Endodermal cell (in vitro differentiated cells): Measurements from ENCODE around the gene TRPV2. TPM values are rescaled to one million over a fixed set of nuclear protein-coding genes. Genes with fewer than 3 reads are reported as not detected.

Experiments used
- DNase-seq: peaks from one replicate; pipeline ENCODE4 v3.0.0-alpha.2; 2017
- H3K27ac ChIP-seq: 2 replicates; pipeline ENCODE4 v1.5.1; 2013; ENCODE audit warnings: mild to moderate bottlenecking, low read depth, low read length, moderate library complexity
- H3K27me3 ChIP-seq: 2 replicates; pipeline ENCODE4 v1.6.1; 2013; ENCODE audit warnings: mild to moderate bottlenecking, low read length, moderate library complexity; ENCODE audit not compliant: insufficient read depth, control insufficient read depth, poor library complexity, severe bottlenecking
- H3K36me3 ChIP-seq: 2 replicates; pipeline ENCODE4 v1.7.0; 2013; ENCODE audit warnings: mild to moderate bottlenecking, low read length, moderate library complexity; ENCODE audit not compliant: control insufficient read depth, insufficient read depth
- H3K4me1 ChIP-seq: one replicate; pipeline ENCODE4 v1.7.0; 2013; ENCODE audit warnings: low read length; ENCODE audit not compliant: control insufficient read depth, insufficient read depth
- H3K4me3 ChIP-seq: 2 replicates; pipeline ENCODE4 v1.5.1; 2013; ENCODE audit warnings: mild to moderate bottlenecking, low read length, moderate library complexity
- H3K9ac ChIP-seq: 2 replicates; pipeline ENCODE4 v1.6.1; 2013; ENCODE audit warnings: mild to moderate bottlenecking, low read length, moderate library complexity; ENCODE audit not compliant: poor library complexity, severe bottlenecking; ENCODE audit errors: extremely low read depth
- H3K9me3 ChIP-seq: 2 replicates; pipeline ENCODE4 v1.6.1; 2013; ENCODE audit warnings: mild to moderate bottlenecking, low read length, moderate library complexity; ENCODE audit not compliant: control insufficient read depth
- H3K27ac Mint-ChIP-seq: 2 replicates; pipeline ENCODE4 v1.8.0; 2020; ENCODE audit warnings: mixed read lengths
- H3K27me3 Mint-ChIP-seq: 2 replicates; pipeline ENCODE4 v1.8.0; 2021; ENCODE audit warnings: mild to moderate bottlenecking, mixed read lengths; ENCODE audit not compliant: insufficient read depth
- H3K36me3 Mint-ChIP-seq: 2 replicates; pipeline ENCODE4 v1.8.0; 2020; ENCODE audit warnings: low read depth, mixed read lengths
- H3K4me1 Mint-ChIP-seq: 2 replicates; pipeline ENCODE4 v1.8.0; 2020; ENCODE audit warnings: mixed read lengths
- H3K4me3 Mint-ChIP-seq: 2 replicates; pipeline ENCODE4 v1.8.0; 2020; ENCODE audit warnings: mild to moderate bottlenecking, moderate library complexity, mixed read lengths
- H3K9me3 Mint-ChIP-seq: 2 replicates; pipeline ENCODE4 v1.8.0; 2020; ENCODE audit warnings: mild to moderate bottlenecking, mixed read lengths
- WGBS, 2 experiments: methylation state at CpG; one replicate each; pipeline versions ENCODE4 v1.1.5 to v1.1.7; 2013; ENCODE audit warnings: missing lambda C conversion rate in 2 of 2, mixed read lengths in 1 of 2; ENCODE audit not compliant: insufficient coverage in 1 of 2, insufficient read length in 1 of 2; 5-methylcytosine and 5-hydroxymethylcytosine counted together
- total RNA-seq, 2 donors: library from RNA; stranded (reverse); fragmentation: NEBNext Ultra II Directional in 1 of 2; extraction: Animal tissue kit (Norgen Biotek cat#: 25700) in 1 of 2; gene quantifications; 2 replicates in 1 of 2; 3 replicates in 1 of 2; pipeline ENCODE4 v1.2.1, GENCODE V29; 2021
- TF ChIP-seq, protein P1 (sequence below): fragments of 200-600 bp; sonication (generic); conservative IDR thresholded peaks from 2 replicates; pipeline ENCODE4 v1.5.0; 2021; ENCODE audit warnings: antibody characterized with exemption, mild to moderate bottlenecking

TRPV2 gene
- total RNA-seq, 2 donors from 2014 or later = 0.51 to 1.1 TPM

DNA sequence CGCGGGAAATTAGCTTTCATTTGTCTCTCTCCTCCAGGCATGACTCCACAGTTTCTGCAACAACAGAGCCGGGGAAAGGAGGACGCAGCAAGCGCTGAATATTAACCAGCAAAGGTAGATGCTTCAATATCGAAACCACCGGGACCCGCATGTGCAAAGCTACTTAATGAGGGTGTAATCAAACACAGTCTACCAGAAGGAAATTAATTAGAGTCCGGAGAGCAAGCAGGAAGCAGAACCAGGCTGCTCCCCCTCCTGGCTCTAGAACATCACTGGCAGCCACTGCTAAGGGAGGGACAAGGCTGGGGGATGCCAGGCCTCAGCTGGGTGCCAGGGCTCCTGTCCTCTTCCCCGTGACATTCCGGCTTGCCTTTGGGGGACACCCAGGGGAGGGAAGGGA, 54.9 kb downstream of the TRPV2 start:
- Histone ChIP-seq H3K4me3 (no peak overlapping the region), H3K36me3 (no peaks in the 10 kb centered on the region), H3K9ac (no peak overlapping the region), H3K27ac (peak overlapping the region; percentile 57), H3K27me3 (peaks cover 8% of the 10 kb centered on the region), H3K4me1 (no peaks in the 10 kb centered on the region), H3K9me3 (no peaks in the 10 kb centered on the region)
- no peaks in the 10 kb centered on the region for H3K36me3 Mint-ChIP-seq
- WGBS, 2 experiments = 88 to 89% methylated on average over 9 to 11 of the region's 11 CpGs
- H3K27ac Mint-ChIP-seq = peak overlapping the region; percentile 64
- DNase-seq = no peak
- H3K27me3 Mint-ChIP-seq = peaks cover 45% of the 10 kb centered on the region
- H3K4me1 Mint-ChIP-seq = peaks cover 10% of the 10 kb centered on the region
- H3K9me3 Mint-ChIP-seq = no peaks in the 10 kb centered on the region
- TF ChIP-seq, protein P1, sequence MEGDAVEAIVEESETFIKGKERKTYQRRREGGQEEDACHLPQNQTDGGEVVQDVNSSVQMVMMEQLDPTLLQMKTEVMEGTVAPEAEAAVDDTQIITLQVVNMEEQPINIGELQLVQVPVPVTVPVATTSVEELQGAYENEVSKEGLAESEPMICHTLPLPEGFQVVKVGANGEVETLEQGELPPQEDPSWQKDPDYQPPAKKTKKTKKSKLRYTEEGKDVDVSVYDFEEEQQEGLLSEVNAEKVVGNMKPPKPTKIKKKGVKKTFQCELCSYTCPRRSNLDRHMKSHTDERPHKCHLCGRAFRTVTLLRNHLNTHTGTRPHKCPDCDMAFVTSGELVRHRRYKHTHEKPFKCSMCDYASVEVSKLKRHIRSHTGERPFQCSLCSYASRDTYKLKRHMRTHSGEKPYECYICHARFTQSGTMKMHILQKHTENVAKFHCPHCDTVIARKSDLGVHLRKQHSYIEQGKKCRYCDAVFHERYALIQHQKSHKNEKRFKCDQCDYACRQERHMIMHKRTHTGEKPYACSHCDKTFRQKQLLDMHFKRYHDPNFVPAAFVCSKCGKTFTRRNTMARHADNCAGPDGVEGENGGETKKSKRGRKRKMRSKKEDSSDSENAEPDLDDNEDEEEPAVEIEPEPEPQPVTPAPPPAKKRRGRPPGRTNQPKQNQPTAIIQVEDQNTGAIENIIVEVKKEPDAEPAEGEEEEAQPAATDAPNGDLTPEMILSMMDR = peak; percentile 12
- H3K4me3 Mint-ChIP-seq = no peak overlapping the region

DNA sequence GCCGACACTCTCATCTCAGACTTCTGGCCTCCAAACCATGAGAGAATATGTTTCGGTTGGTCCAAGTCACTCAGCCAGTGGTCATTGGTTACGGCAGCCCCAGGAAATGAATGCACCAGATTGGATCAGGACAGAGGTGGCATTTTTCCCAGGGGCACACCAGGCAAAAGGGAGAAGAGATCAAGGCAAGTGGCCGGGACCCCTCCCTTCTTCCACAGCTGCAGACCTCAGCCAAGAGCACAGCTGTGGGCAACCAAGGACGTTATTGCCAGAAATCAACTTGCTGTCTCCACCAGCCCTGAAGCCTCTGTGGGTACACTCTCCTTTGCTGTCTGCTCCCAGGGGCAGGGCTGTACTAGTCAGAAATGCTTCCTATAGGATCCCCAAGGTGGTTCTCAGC, 55.9 kb downstream of the TRPV2 start:
- Mint-ChIP-seq H3K27me3 (peaks cover 45% of the 10 kb centered on the region), H3K4me1 (peaks cover 10% of the 10 kb centered on the region), H3K27ac (no peak overlapping the region), H3K9me3 (no peaks in the 10 kb centered on the region), H3K4me3 (no peak overlapping the region), H3K36me3 (no peaks in the 10 kb centered on the region)
- H3K27me3 ChIP-seq = peaks cover 8% of the 10 kb centered on the region
- H3K9ac ChIP-seq = no peak overlapping the region
- 94 to 100% methylated on average over 2 to 5 of the region's 5 CpGs for WGBS, 2 experiments
- no peaks in the 10 kb centered on the region for H3K9me3 ChIP-seq
- no peak overlapping the region for H3K4me3 ChIP-seq
- no peaks in the 10 kb centered on the region for H3K4me1 ChIP-seq
- H3K36me3 ChIP-seq = no peaks in the 10 kb centered on the region
- TF ChIP-seq, protein P1 = no peak
- H3K27ac ChIP-seq = no peak overlapping the region
- DNase-seq = no peak

DNA sequence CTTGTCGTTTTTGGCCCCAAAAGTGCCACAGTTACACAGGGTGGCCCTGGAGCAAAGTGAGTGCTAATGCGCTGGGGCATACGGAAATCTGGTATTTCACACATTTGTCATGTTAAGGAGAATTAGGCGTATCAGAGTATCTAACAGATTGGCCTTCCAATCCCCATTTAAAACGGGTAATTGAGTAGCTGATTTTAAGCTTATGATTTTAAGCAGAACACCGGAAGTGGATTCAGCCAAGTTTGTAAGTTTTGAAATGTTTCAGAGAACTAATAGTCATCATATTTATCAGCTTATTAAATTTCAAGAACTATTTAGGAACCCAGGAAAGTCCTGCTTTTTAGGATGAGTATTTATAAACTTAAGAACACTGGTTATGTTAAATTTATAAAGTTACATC, 57.2 kb downstream of the TRPV2 start:
- DNase-seq = no peak
- peaks cover 15% of the 10 kb centered on the region for H3K4me1 Mint-ChIP-seq
- 77 to 91% methylated on average over 4 to 5 of the region's 6 CpGs for WGBS, 2 experiments
- TF ChIP-seq, protein P1 = no peak
- Histone ChIP-seq H3K27ac (no peak overlapping the region), H3K27me3 (peaks cover 8% of the 10 kb centered on the region), H3K9me3 (no peaks in the 10 kb centered on the region), H3K9ac (no peak overlapping the region), H3K4me1 (no peaks in the 10 kb centered on the region), H3K36me3 (no peaks in the 10 kb centered on the region), H3K4me3 (no peak overlapping the region)
- H3K27ac Mint-ChIP-seq = no peak overlapping the region
- no peak overlapping the region for H3K4me3 Mint-ChIP-seq
- H3K36me3 Mint-ChIP-seq = no peaks in the 10 kb centered on the region
- H3K27me3 Mint-ChIP-seq = peaks cover 43% of the 10 kb centered on the region
- no peaks in the 10 kb centered on the region for H3K9me3 Mint-ChIP-seq
